Measurements from ENCODE around the gene AAR2. TPM values are rescaled to one million over a fixed set of nuclear protein-coding genes. Genes with fewer than 3 reads are reported as not detected.

AAR2 gene
- total RNA-seq, 1 experiment from 2014 or later = 36.9 TPM

DNA sequence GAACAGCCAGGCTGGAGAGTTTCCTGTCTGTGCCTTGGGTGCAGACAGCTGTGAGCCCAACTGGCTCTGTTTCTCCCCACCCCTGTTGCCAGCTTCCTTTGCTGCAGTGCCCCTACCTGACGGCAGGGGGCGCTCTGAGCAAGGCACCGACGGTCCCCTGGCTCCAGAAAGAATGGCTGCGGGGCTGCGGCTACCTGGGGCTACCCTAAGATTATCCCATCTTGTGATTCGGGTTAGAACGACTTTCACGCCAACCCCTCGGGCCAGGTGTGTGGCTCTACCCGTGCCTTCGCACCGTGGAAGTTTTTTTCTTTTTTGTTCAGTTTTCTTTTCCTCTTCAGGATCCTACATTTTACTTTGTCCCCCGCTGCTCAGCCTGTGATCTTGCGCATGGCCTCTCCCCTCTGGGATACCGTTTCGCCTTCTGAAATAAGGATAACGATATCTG, 33.4 kb upstream of the AAR2 start:
- no peak overlapping the region for H3K27ac ChIP-seq (ENCODE audit: insufficient read length, low read depth, low read length)
- H3K23ac ChIP-seq (ENCODE audit: insufficient read length, low read depth, low read length) = no peak overlapping the region
- H2BK15ac ChIP-seq (ENCODE audit: low read depth, low read length) = no peak overlapping the region
- WGBS (ENCODE audit: extremely low coverage, insufficient read length, low lambda C conversion rate) = no CpG with 5 or more reads among the region's 18 CpGs
- H3K4ac ChIP-seq (ENCODE audit: low read depth, low read length) = no peak overlapping the region
- no peak overlapping the region for H2BK20ac ChIP-seq (ENCODE audit: low read depth, low read length, poor library complexity, severe bottlenecking)
- H2BK12ac ChIP-seq (ENCODE audit: insufficient read length, low read depth, low read length) = no peak overlapping the region
- TF ChIP-seq, protein P1, sequence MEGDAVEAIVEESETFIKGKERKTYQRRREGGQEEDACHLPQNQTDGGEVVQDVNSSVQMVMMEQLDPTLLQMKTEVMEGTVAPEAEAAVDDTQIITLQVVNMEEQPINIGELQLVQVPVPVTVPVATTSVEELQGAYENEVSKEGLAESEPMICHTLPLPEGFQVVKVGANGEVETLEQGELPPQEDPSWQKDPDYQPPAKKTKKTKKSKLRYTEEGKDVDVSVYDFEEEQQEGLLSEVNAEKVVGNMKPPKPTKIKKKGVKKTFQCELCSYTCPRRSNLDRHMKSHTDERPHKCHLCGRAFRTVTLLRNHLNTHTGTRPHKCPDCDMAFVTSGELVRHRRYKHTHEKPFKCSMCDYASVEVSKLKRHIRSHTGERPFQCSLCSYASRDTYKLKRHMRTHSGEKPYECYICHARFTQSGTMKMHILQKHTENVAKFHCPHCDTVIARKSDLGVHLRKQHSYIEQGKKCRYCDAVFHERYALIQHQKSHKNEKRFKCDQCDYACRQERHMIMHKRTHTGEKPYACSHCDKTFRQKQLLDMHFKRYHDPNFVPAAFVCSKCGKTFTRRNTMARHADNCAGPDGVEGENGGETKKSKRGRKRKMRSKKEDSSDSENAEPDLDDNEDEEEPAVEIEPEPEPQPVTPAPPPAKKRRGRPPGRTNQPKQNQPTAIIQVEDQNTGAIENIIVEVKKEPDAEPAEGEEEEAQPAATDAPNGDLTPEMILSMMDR (conservative IDR thresholded peaks at IDR 0.05) = peak; percentile 99
- no peaks in the 10 kb centered on the region for H3K9me3 ChIP-seq (ENCODE audit: control insufficient read depth, low read depth, low read length)
- no peaks in the 10 kb centered on the region for H3K4me1 ChIP-seq (ENCODE audit: insufficient read depth, low read length)
- no peak overlapping the region for H3K27ac Mint-ChIP-seq
- no peak overlapping the region for H3K14ac ChIP-seq (ENCODE audit: insufficient read depth, low read length)
- H4K20me1 ChIP-seq (ENCODE audit: control insufficient read depth, insufficient read depth, insufficient read length) = no peaks in the 10 kb centered on the region
- no peak overlapping the region for H4K8ac ChIP-seq (replicated peaks; ENCODE audit: insufficient read length, low read depth, low read length)
- no peaks in the 10 kb centered on the region for H3K23me2 ChIP-seq (ENCODE audit: insufficient read length, low read depth, low read length, poor library complexity, severe bottlenecking)
- no peak overlapping the region for H4K5ac ChIP-seq (ENCODE audit: insufficient read length, low read depth, low read length)
- no peak overlapping the region for H2BK120ac ChIP-seq (ENCODE audit: low read depth, low read length, poor library complexity, severe bottlenecking)
- no peak overlapping the region for H3K56ac ChIP-seq (ENCODE audit: insufficient read length, low read depth, low read length)
- H3T11ph ChIP-seq (ENCODE audit: low read length) = no peak overlapping the region
- H2AK5ac ChIP-seq (ENCODE audit: insufficient read length, low read length) = no peak overlapping the region
- peaks cover 4% of the 10 kb centered on the region in 2 experiments for H3K4me1 Mint-ChIP-seq
- peaks cover 0 to 4% (median 0%) of the 10 kb centered on the region in 3 experiments; a peak in 1 of 7 replicates for H3K36me3 Mint-ChIP-seq (ENCODE audit: insufficient read depth in 1 of 3, low read depth in 3 of 3)
- no peaks in the 10 kb centered on the region for H3K79me1 ChIP-seq (ENCODE audit: insufficient read depth, low read depth, low read length, poor library complexity, severe bottlenecking)
- H3K4me3 Mint-ChIP-seq = peak overlapping the region; percentile 1 to 2; a peak in 2 of 5 replicates
- no peaks in the 10 kb centered on the region; the same call in 1 of the 2 replicates for H3K27me3 Mint-ChIP-seq (ENCODE audit: low read depth)
- H3K27me3 ChIP-seq (ENCODE audit: insufficient read depth, low read length) = no peaks in the 10 kb centered on the region
- no peak overlapping the region for H2AFZ ChIP-seq (ENCODE audit: low read length)
- H3K4me2 ChIP-seq (ENCODE audit: insufficient read depth, insufficient read length, low read length) = no peak overlapping the region
- no peaks in the 10 kb centered on the region for H3K79me2 ChIP-seq (ENCODE audit: insufficient read depth, low read length)
- peak; percentile 86 for DNase-seq
- no peak overlapping the region for H4K91ac ChIP-seq (ENCODE audit: insufficient read length, low read depth, low read length)
- H3K18ac ChIP-seq (ENCODE audit: insufficient read length, low read depth, low read length) = no peak overlapping the region
- no peak overlapping the region for H2BK5ac ChIP-seq (ENCODE audit: insufficient read length, low read length)
- H3K9me3 Mint-ChIP-seq = peaks cover 0 to 1% of the 10 kb centered on the region in 2 experiments; a peak in 1 of 5 replicates
- H3K9ac ChIP-seq (ENCODE audit: extremely low read depth, insufficient read length, low read length) = no peak overlapping the region

Data from H9 (cell line).